Measurements from ENCODE around the gene SEM1.

DNA sequence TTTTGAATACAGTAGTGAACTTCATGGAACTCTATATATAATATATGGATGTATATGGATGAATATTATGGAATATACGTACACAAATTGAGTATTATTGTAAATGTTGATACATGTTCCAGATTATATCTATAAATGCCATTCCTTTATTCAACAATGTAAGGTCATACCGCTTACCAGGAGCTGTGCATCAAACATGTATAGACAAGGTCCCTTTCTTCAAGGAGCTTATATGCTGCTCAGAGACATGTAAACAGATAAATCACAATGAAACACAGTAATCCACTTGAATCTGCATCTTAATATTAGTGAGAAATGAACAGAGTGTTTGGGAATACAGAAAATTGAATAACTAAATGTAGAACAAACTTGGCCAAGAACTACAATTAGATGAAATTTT, 898 bp upstream of the SEM1 start:
- TF ChIP-seq POLR2A (IDR thresholded peaks at IDR 0.05) = no peak
- TF ChIP-seq, protein P1, sequence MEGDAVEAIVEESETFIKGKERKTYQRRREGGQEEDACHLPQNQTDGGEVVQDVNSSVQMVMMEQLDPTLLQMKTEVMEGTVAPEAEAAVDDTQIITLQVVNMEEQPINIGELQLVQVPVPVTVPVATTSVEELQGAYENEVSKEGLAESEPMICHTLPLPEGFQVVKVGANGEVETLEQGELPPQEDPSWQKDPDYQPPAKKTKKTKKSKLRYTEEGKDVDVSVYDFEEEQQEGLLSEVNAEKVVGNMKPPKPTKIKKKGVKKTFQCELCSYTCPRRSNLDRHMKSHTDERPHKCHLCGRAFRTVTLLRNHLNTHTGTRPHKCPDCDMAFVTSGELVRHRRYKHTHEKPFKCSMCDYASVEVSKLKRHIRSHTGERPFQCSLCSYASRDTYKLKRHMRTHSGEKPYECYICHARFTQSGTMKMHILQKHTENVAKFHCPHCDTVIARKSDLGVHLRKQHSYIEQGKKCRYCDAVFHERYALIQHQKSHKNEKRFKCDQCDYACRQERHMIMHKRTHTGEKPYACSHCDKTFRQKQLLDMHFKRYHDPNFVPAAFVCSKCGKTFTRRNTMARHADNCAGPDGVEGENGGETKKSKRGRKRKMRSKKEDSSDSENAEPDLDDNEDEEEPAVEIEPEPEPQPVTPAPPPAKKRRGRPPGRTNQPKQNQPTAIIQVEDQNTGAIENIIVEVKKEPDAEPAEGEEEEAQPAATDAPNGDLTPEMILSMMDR (IDR thresholded peaks at IDR 0.05) = no peak

Measured in ovary (tissue), 3 donors.